SJCRH30 (cell line): ENCODE results near the gene FNBP1. TPM values are rescaled to one million over a fixed set of nuclear protein-coding genes. Genes with fewer than 3 reads are reported as not detected.
"Not testable (repeated sequence)": the region's sequence is repeated elsewhere in the genome, so short reads cannot be mapped to it uniquely, and the experiment has no call there.

Experiments
- DNase-seq, 2 experiments: peaks; one replicate each; pipeline ENCODE4 v3.0.0-alpha.2; 2015 to 2020
- H3K27ac ChIP-seq: fragments of 250-450 bp; sonication (Bioruptor Pico); 2 replicates; pipeline ENCODE4 v1.5.1; 2020; ENCODE audit warnings: mild to moderate bottlenecking, moderate library complexity
- H3K27me3 ChIP-seq: fragments of 250-450 bp; sonication (Bioruptor Pico); 2 replicates; pipeline ENCODE4 v1.5.1; 2020; ENCODE audit warnings: mild to moderate bottlenecking, moderate library complexity
- H3K36me3 ChIP-seq: fragments of 250-450 bp; sonication (Bioruptor Pico); 2 replicates; pipeline ENCODE4 v1.5.1; 2020; ENCODE audit warnings: mild to moderate bottlenecking, moderate library complexity
- H3K4me1 ChIP-seq: fragments of 250-450 bp; sonication (Bioruptor Pico); 2 replicates; pipeline ENCODE4 v1.5.1; 2020; ENCODE audit warnings: mild to moderate bottlenecking, moderate library complexity
- H3K4me3 ChIP-seq: fragments of 250-450 bp; sonication (Bioruptor Pico); 2 replicates; pipeline ENCODE4 v1.5.1; 2020; ENCODE audit warnings: mild to moderate bottlenecking, moderate library complexity
- H3K9me3 ChIP-seq: fragments of 250-450 bp; sonication (Bioruptor Pico); replicated peaks from 2 replicates; pipeline ENCODE4 v1.5.1; 2020; ENCODE audit warnings: mild to moderate bottlenecking, moderate library complexity
- total RNA-seq: library from RNA; depleted of rRNA; stranded (reverse); fragments of >200 nt; shearing (Covaris generic); gene quantifications from 2 replicates; pipeline ENCODE4 v1.2.3, GENCODE V29; 2014

FNBP1 gene
- total RNA-seq, 1 experiment from 2014 or later = 56.9 TPM

DNA sequence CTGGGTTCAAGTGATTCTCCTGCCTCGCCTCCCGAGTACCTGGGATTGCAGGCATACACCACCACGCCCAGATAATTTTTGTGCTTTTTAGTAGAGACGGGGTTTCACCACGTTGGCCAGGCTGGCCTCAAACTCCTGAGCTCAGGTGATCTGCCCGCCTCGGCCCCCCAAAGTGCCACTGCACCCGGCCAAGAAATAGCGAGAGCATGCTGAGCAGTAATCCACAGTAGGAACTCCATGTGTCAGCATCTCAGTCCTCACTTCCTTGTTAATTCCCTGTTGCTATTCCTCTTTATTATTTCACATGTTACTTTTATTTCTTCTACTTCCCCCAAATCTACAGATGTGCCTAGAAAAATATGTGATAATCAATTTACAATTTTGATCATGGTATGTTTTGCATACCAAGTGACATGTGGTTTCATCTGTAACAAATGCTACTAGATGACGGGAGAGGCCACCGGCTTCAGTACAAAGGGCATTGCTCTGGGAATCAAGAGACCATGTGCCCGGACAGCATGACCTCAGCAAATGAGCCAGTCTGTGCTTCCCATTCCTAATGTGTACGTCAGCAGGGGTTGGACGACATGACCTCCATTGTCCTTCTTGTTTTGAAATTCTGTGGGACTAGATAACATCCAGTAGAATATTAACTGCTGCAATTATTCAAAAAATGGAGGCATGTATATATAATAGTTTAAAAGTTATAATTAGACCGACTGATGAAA, 61.6 kb downstream of the FNBP1 start:
- Histone ChIP-seq H3K4me3 (no peak overlapping the region), H3K36me3 (peaks cover 6% of the 10 kb centered on the region), H3K9me3 (no peaks in the 10 kb centered on the region), H3K27me3 (no peaks in the 10 kb centered on the region), H3K4me1 (no peaks in the 10 kb centered on the region), H3K27ac (no peak overlapping the region)
- no peak for DNase-seq

GRCh38 chr9:129980224-129980623, 62.8 kb downstream of the FNBP1 start:
- not testable (repeated sequence) for H3K27ac ChIP-seq, H3K4me1 ChIP-seq, DNase-seq, H3K27me3 ChIP-seq, H3K9me3 ChIP-seq, H3K36me3 ChIP-seq, H3K4me3 ChIP-seq

DNA sequence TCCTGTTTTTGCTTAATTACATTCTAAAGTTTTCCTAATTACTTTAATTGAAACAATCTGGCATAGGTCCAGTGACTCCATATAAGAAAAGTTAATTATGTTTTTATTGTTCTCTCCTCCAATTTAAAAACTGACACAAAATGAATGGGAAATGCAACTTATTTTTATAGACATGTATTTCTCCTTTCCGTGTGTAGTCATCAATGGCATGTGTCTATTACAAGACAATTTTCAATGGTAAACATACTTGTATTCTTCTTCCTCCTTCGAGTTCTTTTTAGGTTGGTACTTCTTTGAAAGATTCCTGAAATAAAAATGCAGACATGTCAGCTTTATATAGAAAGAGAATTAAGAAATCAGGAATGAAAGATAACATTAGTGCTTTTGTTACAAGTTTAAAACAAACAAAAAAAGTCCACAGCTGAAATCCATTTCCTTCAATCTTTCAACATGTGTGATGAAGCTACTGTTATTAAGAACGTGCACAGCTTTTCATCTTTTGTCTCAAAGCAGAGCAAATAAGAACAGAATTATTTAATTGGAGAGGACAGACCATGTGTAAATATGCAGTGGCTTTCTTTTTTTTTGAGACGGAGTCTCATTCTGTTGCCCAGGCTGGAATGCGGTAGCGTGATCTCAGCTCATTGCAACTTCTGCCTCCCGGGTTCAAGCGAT, 63.8 kb downstream of the FNBP1 start:
- H3K27me3 ChIP-seq = no peaks in the 10 kb centered on the region
- DNase-seq = no peak
- H3K36me3 ChIP-seq = peaks cover 6% of the 10 kb centered on the region
- no peak overlapping the region for H3K4me3 ChIP-seq
- H3K9me3 ChIP-seq = no peaks in the 10 kb centered on the region
- no peak overlapping the region for H3K27ac ChIP-seq
- no peaks in the 10 kb centered on the region for H3K4me1 ChIP-seq

DNA sequence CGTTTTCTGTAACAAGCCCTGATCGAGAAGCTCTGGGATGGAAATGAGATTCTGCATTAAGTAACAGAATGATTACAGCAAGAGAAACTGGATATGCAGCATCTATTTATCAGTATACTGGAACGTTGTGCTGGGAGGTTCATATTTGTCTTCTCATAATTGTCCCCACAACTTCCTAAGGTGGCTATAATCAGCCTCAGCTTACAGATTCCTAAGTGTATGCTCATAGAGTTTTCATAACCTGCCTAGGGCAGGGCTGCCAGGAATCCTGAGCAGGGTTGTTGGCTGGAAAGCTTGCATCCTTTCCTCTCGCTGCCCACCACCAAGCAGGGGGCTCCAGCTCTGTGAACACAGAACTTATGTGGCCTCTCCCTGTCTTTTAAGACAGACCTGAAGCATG, 70.2 kb downstream of the FNBP1 start:
- Histone ChIP-seq H3K9me3 (no peaks in the 10 kb centered on the region), H3K27me3 (no peaks in the 10 kb centered on the region), H3K4me1 (no peaks in the 10 kb centered on the region), H3K4me3 (no peak overlapping the region), H3K36me3 (peaks cover 8% of the 10 kb centered on the region), H3K27ac (no peak overlapping the region)
- DNase-seq = no peak

DNA sequence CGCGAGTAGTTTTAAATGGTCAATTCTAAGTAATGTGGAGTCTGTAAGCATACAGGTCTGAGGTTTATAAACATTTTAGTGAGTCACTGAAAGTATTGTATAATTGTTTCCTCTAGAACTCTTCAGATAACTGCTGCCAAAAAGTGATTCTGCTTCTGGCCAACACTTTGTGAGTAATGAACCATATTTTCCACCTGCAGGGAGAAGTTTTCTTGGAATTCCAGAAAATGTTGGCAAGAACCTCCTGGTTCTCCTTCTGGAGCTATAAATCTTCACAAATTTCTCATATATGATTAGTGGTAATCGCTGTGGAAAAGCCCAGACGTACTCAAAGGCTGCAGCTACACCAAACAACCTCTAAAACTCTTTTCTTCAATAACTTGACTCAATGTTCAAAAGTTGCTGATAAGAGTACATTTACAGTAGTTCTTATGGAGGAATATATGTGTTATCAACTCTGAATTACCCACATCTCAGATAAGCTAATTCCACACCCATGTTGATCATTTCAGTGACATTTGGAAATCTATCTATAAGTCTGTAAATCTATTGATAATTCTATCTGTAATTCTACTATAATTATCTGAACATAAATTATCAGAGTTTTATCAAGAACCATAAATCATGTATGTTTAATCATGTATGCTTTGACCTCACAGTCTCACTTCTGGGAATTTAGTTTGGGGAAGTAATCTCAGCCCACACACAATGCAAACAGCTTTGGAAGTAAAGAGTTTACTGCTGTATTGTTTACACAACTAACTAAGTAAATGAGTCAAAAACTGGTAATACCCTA, 74.1 kb downstream of the FNBP1 start:
- Histone ChIP-seq H3K4me1 (peaks cover 12% of the 10 kb centered on the region), H3K27me3 (no peaks in the 10 kb centered on the region), H3K4me3 (no peak overlapping the region), H3K27ac (no peak overlapping the region), H3K36me3 (peaks cover 8% of the 10 kb centered on the region), H3K9me3 (no peaks in the 10 kb centered on the region)
- DNase-seq = no peak

DNA sequence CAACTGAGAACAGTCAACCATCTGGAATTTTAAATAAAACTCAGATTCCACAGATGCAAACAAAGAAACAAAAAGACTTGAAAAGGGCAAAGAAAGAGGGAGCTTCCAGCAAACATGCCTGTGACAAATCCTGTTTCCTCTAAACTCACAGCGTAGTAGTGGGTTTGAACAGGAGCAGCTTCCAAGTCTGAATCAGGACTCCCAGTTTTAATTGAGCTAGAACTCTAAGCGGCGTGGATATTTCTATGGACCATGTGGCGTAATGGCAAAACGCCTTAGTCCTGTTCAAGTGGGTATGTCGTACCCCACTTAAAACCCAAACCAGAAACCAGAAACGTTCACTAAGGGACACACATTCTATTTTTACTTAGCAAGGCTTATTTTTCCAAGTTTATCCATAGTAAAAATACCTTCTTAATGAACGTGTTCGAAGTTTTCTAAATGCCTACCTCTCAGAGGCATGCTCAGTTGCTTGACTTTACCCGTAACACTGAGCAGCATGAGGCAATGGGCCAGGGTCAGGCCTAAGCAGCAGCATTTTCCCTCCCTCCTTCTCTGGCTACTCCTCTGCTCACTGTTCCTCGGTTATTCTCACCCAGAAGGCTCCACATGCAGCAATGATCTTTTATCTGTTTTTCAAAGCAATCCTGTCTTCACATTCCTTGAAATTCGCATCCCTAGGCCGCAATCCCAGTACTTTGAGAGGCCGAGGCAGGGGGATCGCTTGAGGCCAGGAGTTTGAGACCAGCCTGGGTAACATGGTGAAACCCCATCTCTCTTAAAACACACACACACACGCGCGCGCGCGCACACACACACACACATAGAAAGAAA, 77.9 kb downstream of the FNBP1 start:
- DNase-seq = no peak
- Histone ChIP-seq H3K27me3 (no peaks in the 10 kb centered on the region), H3K4me3 (no peak overlapping the region), H3K9me3 (no peaks in the 10 kb centered on the region), H3K4me1 (peaks cover 19% of the 10 kb centered on the region), H3K36me3 (no peaks in the 10 kb centered on the region), H3K27ac (peak overlapping the region; percentile 17; the same call in 1 of the 2 replicates)

GRCh38 chr9:129962889-129963703, 79.9 kb downstream of the FNBP1 start:
- H3K9me3 ChIP-seq = no peaks in the 10 kb centered on the region
- H3K4me1 ChIP-seq = peaks cover 19% of the 10 kb centered on the region
- H3K4me3 ChIP-seq = peak overlapping the region; percentile 59
- 0 out of 2 replicates have a peak, but pooled peaks cover 4% of the 10 kb centered on the region for H3K36me3 ChIP-seq
- no peaks in the 10 kb centered on the region for H3K27me3 ChIP-seq
- DNase-seq = peak; percentile 30 to 61
- H3K27ac ChIP-seq = peak overlapping the region; percentile 51

DNA sequence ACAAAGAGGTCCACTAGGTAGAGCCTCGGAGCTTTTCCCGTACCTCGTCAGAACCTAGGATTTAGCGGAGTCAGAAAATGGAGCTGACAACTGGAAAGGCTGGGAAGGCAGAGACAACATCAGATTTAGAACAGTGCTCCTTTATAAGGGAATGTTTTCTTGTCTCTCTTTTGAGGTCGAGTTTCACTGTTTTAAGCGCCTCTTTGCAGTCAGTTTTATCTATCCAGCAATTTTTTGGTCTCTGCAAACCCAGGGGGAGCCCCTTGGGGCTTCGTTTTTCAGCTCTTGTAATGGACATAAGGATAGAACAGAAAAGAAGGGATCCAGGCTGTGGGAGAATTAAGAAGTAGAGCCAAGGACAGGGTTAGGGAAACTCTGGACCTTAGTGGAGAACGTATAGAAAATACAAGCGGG, 80.5 kb downstream of the FNBP1 start:
- peaks cover 7% of the 10 kb centered on the region; the same call in 1 of the 2 replicates for H3K36me3 ChIP-seq
- peak overlapping the region; percentile 51 for H3K27ac ChIP-seq
- peaks cover 19% of the 10 kb centered on the region for H3K4me1 ChIP-seq
- H3K27me3 ChIP-seq = no peaks in the 10 kb centered on the region
- DNase-seq = peak in 1 of 2 experiments; percentile 50
- peak overlapping the region; percentile 59 for H3K4me3 ChIP-seq
- no peaks in the 10 kb centered on the region for H3K9me3 ChIP-seq

GRCh38 chr9:129958796-129959195, 84.2 kb downstream of the FNBP1 start:
- no peak for DNase-seq

DNA sequence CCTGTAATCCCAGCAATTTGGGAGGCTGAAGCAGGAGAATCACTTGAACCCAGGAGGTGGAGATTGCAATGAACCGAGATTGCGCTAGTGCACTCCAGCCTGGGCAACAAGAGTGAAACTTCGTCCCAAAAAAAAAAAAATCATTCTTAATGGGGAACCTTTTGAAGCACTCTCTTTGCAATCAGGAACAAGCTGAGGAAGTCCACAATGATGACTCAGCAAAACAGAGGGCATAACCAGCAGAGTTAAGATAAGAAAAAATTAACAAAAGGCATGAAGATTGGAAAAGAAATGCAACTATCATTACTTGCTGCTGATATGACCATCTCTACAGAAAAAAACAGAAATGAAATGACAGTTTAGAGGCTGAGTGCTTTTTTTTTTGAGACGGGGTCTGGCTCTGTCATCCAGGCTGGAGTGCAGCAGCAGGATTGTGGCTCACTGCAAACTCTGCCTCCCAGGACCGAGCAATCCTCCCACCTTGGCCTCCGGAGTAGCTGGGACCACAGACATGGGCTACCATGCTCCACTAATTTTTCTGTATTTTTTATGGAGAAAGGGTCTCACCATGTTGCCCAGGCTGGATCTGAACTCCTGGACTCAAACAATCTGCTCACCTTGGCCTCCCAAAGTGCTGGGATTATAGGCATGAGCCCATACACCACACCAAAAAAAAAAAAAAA, 88.0 kb downstream of the FNBP1 start:
- no peak for DNase-seq
- peaks cover 10% of the 10 kb centered on the region for H3K36me3 ChIP-seq
- no peaks in the 10 kb centered on the region for H3K27me3 ChIP-seq
- H3K4me3 ChIP-seq = no peak overlapping the region
- H3K9me3 ChIP-seq = no peaks in the 10 kb centered on the region
- no peaks in the 10 kb centered on the region for H3K4me1 ChIP-seq
- H3K27ac ChIP-seq = no peak overlapping the region

More at GRCh38 chr9:129958796-129959195, 84.2 kb downstream of the FNBP1 start:
- Histone ChIP-seq H3K27me3 (no peaks in the 10 kb centered on the region), H3K9me3 (no peaks in the 10 kb centered on the region), H3K36me3 (peaks cover 10% of the 10 kb centered on the region; the same call in 1 of the 2 replicates), H3K4me1 (peaks cover 7% of the 10 kb centered on the region), H3K4me3 (no peak overlapping the region), H3K27ac (no peak overlapping the region)

DNA sequence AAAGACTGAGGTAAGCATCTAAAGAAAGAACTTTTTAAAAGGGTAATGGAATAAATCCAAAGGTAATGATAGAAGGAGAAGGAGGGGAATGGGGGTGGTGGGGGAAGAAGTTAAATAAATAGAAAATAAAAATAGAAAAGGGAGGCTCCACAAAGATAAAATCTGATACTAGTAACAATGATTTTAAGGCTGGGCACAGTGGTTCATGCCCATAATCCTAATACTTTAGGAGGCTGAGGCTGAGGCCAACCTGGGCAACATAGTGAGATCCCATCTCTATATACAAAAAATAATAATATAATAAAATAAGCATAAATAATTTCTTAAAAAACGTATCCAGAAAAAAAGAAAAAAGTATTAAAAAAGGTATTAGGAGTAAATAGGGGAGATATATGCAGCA, 89.3 kb downstream of the FNBP1 start:
- H3K27me3 ChIP-seq = no peaks in the 10 kb centered on the region
- no peak overlapping the region for H3K4me3 ChIP-seq
- H3K4me1 ChIP-seq = peaks cover 4% of the 10 kb centered on the region
- H3K36me3 ChIP-seq = peaks cover 10% of the 10 kb centered on the region
- no peaks in the 10 kb centered on the region for H3K9me3 ChIP-seq
- H3K27ac ChIP-seq = no peak overlapping the region
- DNase-seq = no peak

DNA sequence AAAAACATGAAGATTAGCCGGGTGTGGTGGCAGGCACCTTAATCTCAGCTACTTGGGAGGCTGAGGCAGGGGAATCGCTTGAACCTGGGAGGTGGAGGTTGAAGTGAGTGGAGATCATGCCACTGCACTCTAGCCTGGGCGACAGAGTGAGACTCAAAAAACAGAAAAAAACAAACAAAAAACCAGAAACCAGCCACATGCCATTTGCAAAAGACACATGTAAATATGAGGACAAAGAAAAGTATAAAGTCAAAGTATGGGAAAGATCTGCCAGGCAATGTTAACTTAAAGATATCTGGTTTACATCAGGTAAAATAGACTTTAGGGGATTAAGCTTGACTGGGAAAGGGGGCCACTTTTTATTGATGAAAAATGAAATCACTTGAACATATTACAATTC, 90.7 kb downstream of the FNBP1 start:
- no peak overlapping the region for H3K4me3 ChIP-seq

DNA sequence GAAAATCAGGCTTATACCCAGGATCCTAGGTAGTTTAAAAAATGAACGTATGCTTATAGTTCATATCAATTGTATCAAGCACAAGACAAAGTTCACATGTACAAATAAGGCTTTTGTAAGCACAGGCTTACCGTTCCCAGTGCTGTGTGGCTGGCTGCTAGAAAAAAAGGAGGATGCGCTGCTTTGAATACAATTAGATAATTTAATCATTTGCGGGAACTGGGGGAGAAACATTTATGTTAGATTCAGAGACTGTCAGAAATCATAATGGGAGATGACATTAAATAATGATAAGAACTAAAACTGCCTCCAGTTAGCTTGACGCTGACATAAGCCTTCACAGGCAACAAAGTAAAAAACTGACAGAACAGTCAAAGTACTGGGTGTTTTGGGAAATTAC, 93.2 kb downstream of the FNBP1 start:
- no peak for DNase-seq
- no peaks in the 10 kb centered on the region for H3K9me3 ChIP-seq
- H3K27ac ChIP-seq = no peak overlapping the region
- H3K4me3 ChIP-seq = no peak overlapping the region
- no peaks in the 10 kb centered on the region for H3K27me3 ChIP-seq
- no peaks in the 10 kb centered on the region; the same call in 1 of the 2 replicates for H3K36me3 ChIP-seq
- H3K4me1 ChIP-seq = peaks cover 8% of the 10 kb centered on the region

More for the DNA sequence above, 90.7 kb downstream of the FNBP1 start:
- DNase-seq = no peak
- Histone ChIP-seq H3K27ac (no peak overlapping the region), H3K27me3 (no peaks in the 10 kb centered on the region), H3K36me3 (peaks cover 3% of the 10 kb centered on the region), H3K4me1 (peaks cover 8% of the 10 kb centered on the region), H3K9me3 (no peaks in the 10 kb centered on the region)
